SU-DHL-6 (cell line): ENCODE results near the gene ZNF532.

Experiments used
- H2AFZ ChIP-seq: fragments of 200-600 bp; sonication (generic); 2 replicates; pipeline ENCODE4 v1.6.1; 2014; ENCODE audit warnings: low read depth, mild to moderate bottlenecking, moderate library complexity, mixed read lengths, antibody characterized with exemption, low read length; ENCODE audit not compliant: severe bottlenecking
- H3F3A ChIP-seq: fragments of 200-600 bp; shearing (Covaris generic); 2 replicates; pipeline ENCODE4 v1.6.0; 2016; ENCODE audit warnings: antibody characterized with exemption, mild to moderate bottlenecking; ENCODE audit not compliant: insufficient read depth
- H3K27ac ChIP-seq: fragments of 200-600 bp; sonication (generic); 2 replicates; pipeline ENCODE4 v1.5.1; 2016; ENCODE audit warnings: low read depth, mild to moderate bottlenecking, low read length, moderate library complexity, mixed read lengths
- H3K27me3 ChIP-seq: fragments of 200-600 bp; sonication (generic), shearing (Covaris generic); 2 replicates; pipeline ENCODE4 v1.6.0; 2014; ENCODE audit warnings: mild to moderate bottlenecking, low read length
- H3K36me3 ChIP-seq: fragments of 200-600 bp; sonication (generic); 2 replicates; pipeline ENCODE4 v1.6.1; 2014; ENCODE audit warnings: mild to moderate bottlenecking, low read length, mixed read lengths
- H3K4me2 ChIP-seq: fragments of 300-600, 200-600 bp; shearing (Covaris generic), sonication (generic); 2 replicates; pipeline ENCODE4 v1.6.0; 2014; ENCODE audit warnings: low read length, low read depth, mild to moderate bottlenecking; ENCODE audit not compliant: poor library complexity, severe bottlenecking
- H3K4me3 ChIP-seq: fragments of 200-600 bp; sonication (generic); 2 replicates; pipeline ENCODE4 v1.5.1; 2014; ENCODE audit warnings: antibody characterized with exemption, low read length, mild to moderate bottlenecking, mixed read lengths; ENCODE audit not compliant: insufficient read depth, poor library complexity, severe bottlenecking
- H3K79me2 ChIP-seq: fragments of 200-600 bp; sonication (generic); 2 replicates; pipeline ENCODE4 v1.6.1; 2014; ENCODE audit warnings: mild to moderate bottlenecking, low read length, moderate library complexity; ENCODE audit not compliant: insufficient read depth
- H3K9ac ChIP-seq: fragments of 200-600 bp; sonication (generic); 2 replicates; pipeline ENCODE4 v1.7.0; 2014; ENCODE audit warnings: mild to moderate bottlenecking, low read length
- H3K9me2 ChIP-seq: fragments of 200-600 bp; sonication (generic); replicated peaks from 2 replicates; pipeline ENCODE4 v1.6.1; 2014; ENCODE audit warnings: low read length; ENCODE audit not compliant: insufficient read depth
- H3K9me3 ChIP-seq: fragments of 200-600 bp; sonication (generic); 2 replicates; pipeline ENCODE4 v1.6.1; 2014; ENCODE audit warnings: low read length, mixed read lengths; ENCODE audit not compliant: insufficient read depth
- H4K20me1 ChIP-seq: fragments of 200-600 bp; sonication (generic); 2 replicates; pipeline ENCODE4 v1.6.1; 2014; ENCODE audit warnings: low read depth, mild to moderate bottlenecking, antibody characterized with exemption, low read length, moderate library complexity, mixed read lengths
- EZH2phosphoT487 ChIP-seq: fragments of 200-600 bp; sonication (generic), shearing (Covaris generic); conservative IDR thresholded peaks from 2 replicates; pipeline ENCODE4 v1.6.1; 2018; ENCODE audit warnings: mild to moderate bottlenecking, antibody characterized with exemption, low read length, moderate library complexity, mixed read lengths
- TF ChIP-seq, protein P1 (sequence below): fragments of 200-600 bp; sonication (generic); IDR thresholded peaks from one replicate; pipeline ENCODE4 v1.5.1; 2017; ENCODE audit warnings: antibody characterized with exemption, mild to moderate bottlenecking, low read length, moderate library complexity; ENCODE audit not compliant: insufficient read depth, poor library complexity, severe bottlenecking

Gene ZNF532

DNA sequence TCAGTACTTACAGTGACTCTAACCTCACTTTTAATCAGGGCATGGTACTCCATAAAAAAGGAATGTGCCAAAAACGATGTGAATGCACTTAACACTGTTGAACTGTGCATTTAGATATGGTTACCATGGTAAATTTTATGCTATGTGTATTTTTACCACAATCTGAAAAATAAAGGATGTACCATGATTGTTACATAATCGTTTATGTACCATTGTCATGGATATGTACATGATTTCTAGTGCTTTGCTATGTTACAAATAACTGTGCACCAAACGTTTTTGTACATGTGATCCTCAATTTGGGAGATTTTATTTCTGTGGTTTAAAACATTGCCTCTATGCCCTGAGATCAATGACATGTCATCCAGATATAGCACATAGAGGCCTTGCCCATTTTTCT is 21.8 kb downstream of the ZNF532 start:
- no peak overlapping the region for H2AFZ ChIP-seq

DNA sequence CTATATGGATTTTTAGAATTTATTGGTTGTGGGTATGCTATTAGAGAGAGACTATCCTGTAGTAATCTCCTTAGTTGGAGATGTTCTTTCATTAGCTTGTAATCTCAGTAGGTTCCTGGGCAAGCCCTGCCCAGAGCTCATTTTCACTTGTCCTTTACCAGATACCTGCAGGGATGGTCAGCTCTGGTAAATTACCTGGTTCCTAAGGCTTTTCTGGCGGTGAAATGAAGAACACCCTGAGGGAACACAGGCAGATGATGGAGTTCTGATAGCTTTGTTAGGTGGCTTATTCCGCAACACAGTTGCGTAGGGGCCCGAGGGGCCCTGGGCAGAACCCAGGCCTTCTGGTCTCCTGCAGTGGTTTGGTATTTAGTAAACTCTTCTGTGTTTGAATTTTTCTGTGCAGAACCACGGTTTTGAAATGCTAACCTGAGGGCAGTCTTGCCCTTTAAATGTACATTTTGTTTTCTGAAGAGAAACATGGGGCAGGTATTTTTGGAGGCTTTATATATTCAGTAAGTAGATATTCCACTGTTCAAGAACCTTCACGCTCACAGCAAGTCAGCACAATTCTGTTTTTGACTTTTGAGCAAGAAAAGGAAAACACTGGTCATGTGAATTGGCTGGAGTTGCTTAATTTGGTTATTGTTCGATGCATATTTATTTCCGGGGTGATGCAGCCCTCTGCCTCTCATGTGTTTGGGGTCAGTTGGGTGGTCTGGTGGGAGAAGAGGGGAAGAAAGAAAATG is 22.4 kb downstream of the ZNF532 start:
- Histone ChIP-seq H4K20me1 (no peaks in the 10 kb centered on the region), H3K4me3 (peak overlapping the region; percentile 28), H3K4me2 (peak overlapping the region; percentile 63), H3K27me3 (no peaks in the 10 kb centered on the region), H3K9me3 (no peaks in the 10 kb centered on the region), H3K36me3 (peaks cover 4% of the 10 kb centered on the region; the same call in 1 of the 2 replicates), H3K27ac (peak overlapping the region; percentile 86), H2AFZ (no peak overlapping the region), H3K9ac (peak overlapping the region; percentile 49), H3K9me2 (no peaks in the 10 kb centered on the region), H3F3A (peaks cover 37% of the 10 kb centered on the region), H3K79me2 (peaks cover 30% of the 10 kb centered on the region)
- TF ChIP-seq, protein P1, sequence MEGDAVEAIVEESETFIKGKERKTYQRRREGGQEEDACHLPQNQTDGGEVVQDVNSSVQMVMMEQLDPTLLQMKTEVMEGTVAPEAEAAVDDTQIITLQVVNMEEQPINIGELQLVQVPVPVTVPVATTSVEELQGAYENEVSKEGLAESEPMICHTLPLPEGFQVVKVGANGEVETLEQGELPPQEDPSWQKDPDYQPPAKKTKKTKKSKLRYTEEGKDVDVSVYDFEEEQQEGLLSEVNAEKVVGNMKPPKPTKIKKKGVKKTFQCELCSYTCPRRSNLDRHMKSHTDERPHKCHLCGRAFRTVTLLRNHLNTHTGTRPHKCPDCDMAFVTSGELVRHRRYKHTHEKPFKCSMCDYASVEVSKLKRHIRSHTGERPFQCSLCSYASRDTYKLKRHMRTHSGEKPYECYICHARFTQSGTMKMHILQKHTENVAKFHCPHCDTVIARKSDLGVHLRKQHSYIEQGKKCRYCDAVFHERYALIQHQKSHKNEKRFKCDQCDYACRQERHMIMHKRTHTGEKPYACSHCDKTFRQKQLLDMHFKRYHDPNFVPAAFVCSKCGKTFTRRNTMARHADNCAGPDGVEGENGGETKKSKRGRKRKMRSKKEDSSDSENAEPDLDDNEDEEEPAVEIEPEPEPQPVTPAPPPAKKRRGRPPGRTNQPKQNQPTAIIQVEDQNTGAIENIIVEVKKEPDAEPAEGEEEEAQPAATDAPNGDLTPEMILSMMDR: no peak
- no peak for TF ChIP-seq EZH2phosphoT487

More for the DNA sequence above, 21.8 kb downstream of the ZNF532 start:
- H3K79me2 ChIP-seq: peaks cover 27% of the 10 kb centered on the region
- H3K27me3 ChIP-seq: no peaks in the 10 kb centered on the region
- peaks cover 34% of the 10 kb centered on the region for H3F3A ChIP-seq
- H3K9ac ChIP-seq: peak overlapping the region; percentile 49
- TF ChIP-seq, protein P1: no peak
- no peak for TF ChIP-seq EZH2phosphoT487
- no peak overlapping the region for H3K4me3 ChIP-seq
- peaks cover 4% of the 10 kb centered on the region; the same call in 1 of the 2 replicates for H3K36me3 ChIP-seq
- no peaks in the 10 kb centered on the region for H3K9me3 ChIP-seq
- peak overlapping the region; percentile 86 for H3K27ac ChIP-seq
- no peaks in the 10 kb centered on the region for H3K9me2 ChIP-seq
- peak overlapping the region; percentile 63 for H3K4me2 ChIP-seq
- H4K20me1 ChIP-seq: no peaks in the 10 kb centered on the region

DNA sequence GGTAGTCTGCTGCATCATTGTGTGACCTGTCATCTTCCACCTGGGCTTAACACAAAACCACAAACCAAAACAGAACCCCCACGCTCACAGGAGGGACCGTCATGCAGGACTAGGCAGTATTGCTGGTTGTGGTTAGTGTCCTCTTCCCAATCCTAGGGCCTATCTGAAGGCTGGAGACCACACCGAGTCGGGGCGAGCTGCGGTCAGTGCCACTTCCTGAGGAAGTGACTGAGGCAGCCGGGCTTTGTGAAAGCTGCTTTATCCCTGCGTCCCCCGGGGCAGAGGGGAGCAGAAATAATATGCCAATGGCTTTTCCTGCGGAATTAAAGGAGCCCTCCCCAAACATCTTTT is 22.9 kb downstream of the ZNF532 start:
- Histone ChIP-seq H4K20me1 (no peaks in the 10 kb centered on the region), H3K36me3 (peaks cover 4% of the 10 kb centered on the region; the same call in 1 of the 2 replicates), H2AFZ (no peak overlapping the region), H3K4me3 (peak overlapping the region; percentile 28), H3K79me2 (peaks cover 26% of the 10 kb centered on the region), H3K9ac (peak overlapping the region; percentile 49; the same call in 1 of the 2 replicates), H3K27me3 (no peaks in the 10 kb centered on the region), H3K4me2 (peak overlapping the region; percentile 63), H3K9me2 (no peaks in the 10 kb centered on the region), H3F3A (peaks cover 42% of the 10 kb centered on the region), H3K9me3 (no peaks in the 10 kb centered on the region), H3K27ac (peak overlapping the region; percentile 86)
- no peak for TF ChIP-seq EZH2phosphoT487
- TF ChIP-seq, protein P1: no peak
